ENCODE results near the gene CSTF1.

DNA sequence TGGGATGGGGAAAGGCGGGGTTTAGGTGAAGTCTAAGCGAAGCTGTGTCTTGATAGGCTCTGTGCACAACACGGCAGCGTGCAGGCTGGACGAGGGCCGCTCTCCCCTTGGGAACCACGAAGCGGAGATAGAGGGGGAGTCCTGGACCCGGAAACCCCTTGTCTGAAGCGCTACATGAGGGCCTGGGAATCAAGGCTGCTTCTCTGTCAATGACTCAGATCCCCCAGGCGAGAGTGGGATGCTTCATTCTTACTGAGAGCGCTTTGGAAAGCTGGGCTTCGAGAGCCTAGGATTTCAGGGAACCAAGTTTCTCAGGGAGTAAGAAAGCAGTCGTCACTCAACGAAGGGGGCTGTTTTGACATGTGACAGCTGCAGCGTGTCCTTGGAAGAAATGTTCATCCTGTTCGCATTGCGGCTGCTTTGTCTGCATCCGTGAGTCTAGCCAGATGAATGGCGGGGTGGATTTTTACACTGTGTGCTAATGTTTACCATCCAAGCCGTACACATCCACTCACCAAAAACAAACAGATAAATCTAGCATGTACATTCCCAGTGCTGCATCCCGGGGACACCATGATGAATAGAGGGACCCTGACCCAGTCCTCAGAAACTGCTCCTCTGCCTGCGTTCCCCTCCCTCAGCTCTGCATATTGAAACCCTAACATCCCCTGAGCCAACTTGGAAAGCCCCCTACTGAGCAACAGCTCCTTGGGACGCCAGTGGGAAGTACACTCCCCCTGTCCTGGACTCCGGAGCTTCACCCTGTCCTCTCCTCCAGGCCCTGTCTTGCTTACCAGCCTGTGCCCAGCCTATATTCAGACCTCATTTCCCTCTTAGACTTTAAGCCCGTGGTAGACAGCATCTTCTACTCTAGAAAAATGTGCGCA lies 51.5 kb downstream of the CSTF1 start:
- no peak for TF ChIP-seq FOXA1 (IDR thresholded peaks at IDR 0.05)
- no peak for TF ChIP-seq RXRA (IDR thresholded peaks at IDR 0.05)
- TF ChIP-seq, protein P1, sequence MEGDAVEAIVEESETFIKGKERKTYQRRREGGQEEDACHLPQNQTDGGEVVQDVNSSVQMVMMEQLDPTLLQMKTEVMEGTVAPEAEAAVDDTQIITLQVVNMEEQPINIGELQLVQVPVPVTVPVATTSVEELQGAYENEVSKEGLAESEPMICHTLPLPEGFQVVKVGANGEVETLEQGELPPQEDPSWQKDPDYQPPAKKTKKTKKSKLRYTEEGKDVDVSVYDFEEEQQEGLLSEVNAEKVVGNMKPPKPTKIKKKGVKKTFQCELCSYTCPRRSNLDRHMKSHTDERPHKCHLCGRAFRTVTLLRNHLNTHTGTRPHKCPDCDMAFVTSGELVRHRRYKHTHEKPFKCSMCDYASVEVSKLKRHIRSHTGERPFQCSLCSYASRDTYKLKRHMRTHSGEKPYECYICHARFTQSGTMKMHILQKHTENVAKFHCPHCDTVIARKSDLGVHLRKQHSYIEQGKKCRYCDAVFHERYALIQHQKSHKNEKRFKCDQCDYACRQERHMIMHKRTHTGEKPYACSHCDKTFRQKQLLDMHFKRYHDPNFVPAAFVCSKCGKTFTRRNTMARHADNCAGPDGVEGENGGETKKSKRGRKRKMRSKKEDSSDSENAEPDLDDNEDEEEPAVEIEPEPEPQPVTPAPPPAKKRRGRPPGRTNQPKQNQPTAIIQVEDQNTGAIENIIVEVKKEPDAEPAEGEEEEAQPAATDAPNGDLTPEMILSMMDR (IDR thresholded peaks at IDR 0.05; ENCODE audit: low read depth, low read length, missing input control) = no peak
- TF ChIP-seq, protein P2, sequence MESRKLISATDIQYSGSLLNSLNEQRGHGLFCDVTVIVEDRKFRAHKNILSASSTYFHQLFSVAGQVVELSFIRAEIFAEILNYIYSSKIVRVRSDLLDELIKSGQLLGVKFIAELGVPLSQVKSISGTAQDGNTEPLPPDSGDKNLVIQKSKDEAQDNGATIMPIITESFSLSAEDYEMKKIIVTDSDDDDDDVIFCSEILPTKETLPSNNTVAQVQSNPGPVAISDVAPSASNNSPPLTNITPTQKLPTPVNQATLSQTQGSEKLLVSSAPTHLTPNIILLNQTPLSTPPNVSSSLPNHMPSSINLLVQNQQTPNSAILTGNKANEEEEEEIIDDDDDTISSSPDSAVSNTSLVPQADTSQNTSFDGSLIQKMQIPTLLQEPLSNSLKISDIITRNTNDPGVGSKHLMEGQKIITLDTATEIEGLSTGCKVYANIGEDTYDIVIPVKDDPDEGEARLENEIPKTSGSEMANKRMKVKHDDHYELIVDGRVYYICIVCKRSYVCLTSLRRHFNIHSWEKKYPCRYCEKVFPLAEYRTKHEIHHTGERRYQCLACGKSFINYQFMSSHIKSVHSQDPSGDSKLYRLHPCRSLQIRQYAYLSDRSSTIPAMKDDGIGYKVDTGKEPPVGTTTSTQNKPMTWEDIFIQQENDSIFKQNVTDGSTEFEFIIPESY (IDR thresholded peaks at IDR 0.05) = no peak
- TF ChIP-seq SP1 (IDR thresholded peaks at IDR 0.05) = no peak
- TF ChIP-seq RAD21 (IDR thresholded peaks at IDR 0.05) = no peak
- no peak for TF ChIP-seq JUND (IDR thresholded peaks at IDR 0.05)
- no peak for TF ChIP-seq REST (IDR thresholded peaks at IDR 0.05)

All from liver (tissue), 3 donors.